Thoracic aorta (tissue), 2 donors: ENCODE results near the gene LOXL4. TPM values are rescaled to one million over a fixed set of nuclear protein-coding genes. Genes with fewer than 3 reads are reported as not detected.
A peak's percentile ranks its signal among the peaks of the same experiment; 100 is the strongest.

Experiments
- ATAC-seq: fragments of 150-250 bp; one replicate; pipeline ENCODE4 v1.8.0; 2017; ENCODE audit warnings: low read depth; ENCODE audit not compliant: insufficient number of reproducible peaks, low FRiP score
- DNase-seq: peaks from one replicate; pipeline ENCODE4 v3.0.0-alpha.2; 2020; ENCODE audit warnings: low spot score
- H3K27ac ChIP-seq, 2 donors: fragments of 200-600 bp; sonication (generic); 1 replicate in 1 of 2; 2 replicates in 1 of 2; pipeline ENCODE4 v1.5.1; 2016; ENCODE audit warnings: mild to moderate bottlenecking in 2 of 2, moderate library complexity in 2 of 2
- H3K27me3 ChIP-seq: fragments of 200-600 bp; sonication (generic); replicated peaks from 2 replicates; pipeline ENCODE4 v1.6.0; 2016; ENCODE audit warnings: mild to moderate bottlenecking; ENCODE audit not compliant: insufficient read depth
- H3K36me3 ChIP-seq: fragments of 200-600 bp; sonication (generic); one replicate; pipeline ENCODE4 v1.5.1; 2016
- H3K4me1 ChIP-seq, 2 donors: fragments of 200-600 bp; sonication (generic); 1 replicate in 1 of 2; 2 replicates in 1 of 2; pipeline versions ENCODE4 v1.5.1 to v1.6.0; 2016; ENCODE audit warnings: low read depth in 2 of 2, mild to moderate bottlenecking in 1 of 2; ENCODE audit not compliant: control insufficient read depth in 1 of 2
- H3K4me3 ChIP-seq: fragments of 200-600 bp; sonication (generic); 2 replicates; pipeline ENCODE4 v1.5.1; 2016; ENCODE audit warnings: mild to moderate bottlenecking
- H3K9me3 ChIP-seq: fragments of 200-600 bp; sonication (generic); 2 replicates; pipeline ENCODE4 v1.5.1; 2016
- CTCF ChIP-seq: fragments of 200-600 bp; sonication (generic); IDR thresholded peaks from one replicate; pipeline ENCODE4 v1.5.1; 2019; ENCODE audit warnings: antibody characterized with exemption
- total RNA-seq, 2 donors: library from RNA; depleted of rRNA; stranded (reverse); fragments of >200 nt; gene quantifications; one replicate each; pipeline versions ENCODE4 v1.1.0 to v1.2.3, GENCODE V29; 2016

The LOXL4 gene
- total RNA-seq, 2 donors from 2014 or later: 15.4 to 24.5 TPM

GRCh38 chr10:98251399-98251798 lies 16.6 kb downstream of the LOXL4 start:
- H3K36me3 ChIP-seq: peaks cover 45% of the 10 kb centered on the region
- no peak overlapping the region for H3K4me3 ChIP-seq
- no peaks in the 10 kb centered on the region for H3K27me3 ChIP-seq
- H3K4me1 ChIP-seq: peaks cover 0 to 11% of the 10 kb centered on the region in 2 donors
- H3K9me3 ChIP-seq: no peaks in the 10 kb centered on the region
- TF ChIP-seq CTCF: no peak
- ATAC-seq (no peak), DNase-seq (no peak)
- no peak overlapping the region for H3K27ac ChIP-seq

- Histone ChIP-seq H3K9me3 (no peaks in the 10 kb centered on the region), H3K4me3 (no peak overlapping the region), H3K4me1 (peaks cover 5 to 10% of the 10 kb centered on the region in 2 donors), H3K27me3 (no peaks in the 10 kb centered on the region), H3K27ac (no peak overlapping the region), H3K36me3 (peaks cover 45% of the 10 kb centered on the region)
- no peak for ATAC-seq
- TF ChIP-seq CTCF: no peak
- DNase-seq: no peak
Observed at GRCh38 chr10:98249134-98249533, 18.9 kb downstream of the LOXL4 start.

GRCh38 chr10:98248018-98248417 lies 20.0 kb downstream of the LOXL4 start:
- Histone ChIP-seq H3K27ac (no peak overlapping the region), H3K27me3 (no peaks in the 10 kb centered on the region), H3K4me1 (peaks cover 8 to 16% of the 10 kb centered on the region in 2 donors), H3K4me3 (no peak overlapping the region), H3K9me3 (no peaks in the 10 kb centered on the region), H3K36me3 (peaks cover 45% of the 10 kb centered on the region)
- no peak for ATAC-seq
- no peak for TF ChIP-seq CTCF
- no peak for DNase-seq

GRCh38 chr10:98246911-98247805 lies 20.8 kb downstream of the LOXL4 start:
- Histone ChIP-seq H3K27ac (no peak overlapping the region), H3K36me3 (peaks cover 43% of the 10 kb centered on the region), H3K4me1 (peaks cover 8 to 16% of the 10 kb centered on the region in 2 donors), H3K4me3 (no peak overlapping the region), H3K27me3 (no peaks in the 10 kb centered on the region), H3K9me3 (no peaks in the 10 kb centered on the region)
- ATAC-seq (no peak), DNase-seq (no peak)
- no peak for TF ChIP-seq CTCF

- no peak for ATAC-seq
- TF ChIP-seq CTCF: no peak
- H3K27ac ChIP-seq: peak overlapping the region in 1 of 2 donors; percentile 39
Observed at GRCh38 chr10:98244586-98244985, 23.4 kb downstream of the LOXL4 start.

More at GRCh38 chr10:98244586-98244985, 23.4 kb downstream of the LOXL4 start:
- Histone ChIP-seq H3K36me3 (peaks cover 29% of the 10 kb centered on the region), H3K27me3 (no peaks in the 10 kb centered on the region), H3K9me3 (no peaks in the 10 kb centered on the region), H3K4me1 (peaks cover 8 to 16% of the 10 kb centered on the region in 2 donors), H3K4me3 (no peak overlapping the region)
- no peak for DNase-seq
